Measurements from ENCODE around the gene ROCK1.
A peak's percentile ranks its signal among the peaks of the same experiment; 100 is the strongest.

DNA sequence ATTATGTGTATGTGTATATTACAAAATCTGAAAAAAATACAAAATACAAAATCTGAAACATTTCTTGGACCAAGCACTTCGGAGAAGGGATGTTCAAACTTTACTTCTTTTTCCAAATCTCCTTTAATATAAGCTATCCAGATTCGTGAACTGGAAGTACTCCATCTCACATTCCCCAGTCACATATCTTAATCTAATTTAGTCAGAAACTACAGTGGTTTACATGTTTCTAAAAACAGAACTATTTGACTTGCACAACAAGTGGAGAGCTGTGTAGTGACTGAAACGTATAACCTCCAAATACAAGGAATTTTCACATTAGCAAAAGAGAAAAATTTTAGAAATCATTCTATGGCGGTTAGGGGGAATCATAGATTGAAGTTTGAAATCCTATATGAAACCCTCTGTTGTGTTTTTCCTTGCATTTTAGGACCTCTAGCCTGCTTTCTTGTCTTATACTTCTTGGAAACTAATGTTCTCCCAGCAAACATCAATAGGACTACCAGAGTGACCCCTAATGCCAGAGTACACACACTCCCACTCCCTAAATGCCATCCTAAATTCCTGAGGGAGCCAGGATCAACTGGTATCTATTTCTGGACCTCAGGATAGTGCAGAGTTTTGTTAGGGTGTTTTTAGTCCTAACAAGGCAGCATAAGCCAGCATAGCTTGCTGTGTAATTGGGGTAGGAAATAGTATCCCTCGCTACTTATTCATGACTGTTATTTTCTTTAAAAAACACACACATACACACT, 30.2 kb upstream of the ROCK1 start:
- TF ChIP-seq TCF12 (IDR thresholded peaks at IDR 0.05; ENCODE audit: low read depth, low read length) (no peak), RAD21 (IDR thresholded peaks at IDR 0.05 in 1 of 2, conservative IDR thresholded peaks at IDR 0.05 in 1 of 2; ENCODE audit: low read depth in 2 of 2, low read length in 2 of 2) (peak in 1 of 2 experiments; percentile 11; a peak in 2 of 4 replicates), ZNF274 (IDR thresholded peaks at IDR 0.05; ENCODE audit: borderline replicate concordance, extremely low read depth, low read length) (no peak), MAFK (IDR thresholded peaks at IDR 0.05; ENCODE audit: low read depth, low read length) (no peak)
- TF ChIP-seq, protein P1, sequence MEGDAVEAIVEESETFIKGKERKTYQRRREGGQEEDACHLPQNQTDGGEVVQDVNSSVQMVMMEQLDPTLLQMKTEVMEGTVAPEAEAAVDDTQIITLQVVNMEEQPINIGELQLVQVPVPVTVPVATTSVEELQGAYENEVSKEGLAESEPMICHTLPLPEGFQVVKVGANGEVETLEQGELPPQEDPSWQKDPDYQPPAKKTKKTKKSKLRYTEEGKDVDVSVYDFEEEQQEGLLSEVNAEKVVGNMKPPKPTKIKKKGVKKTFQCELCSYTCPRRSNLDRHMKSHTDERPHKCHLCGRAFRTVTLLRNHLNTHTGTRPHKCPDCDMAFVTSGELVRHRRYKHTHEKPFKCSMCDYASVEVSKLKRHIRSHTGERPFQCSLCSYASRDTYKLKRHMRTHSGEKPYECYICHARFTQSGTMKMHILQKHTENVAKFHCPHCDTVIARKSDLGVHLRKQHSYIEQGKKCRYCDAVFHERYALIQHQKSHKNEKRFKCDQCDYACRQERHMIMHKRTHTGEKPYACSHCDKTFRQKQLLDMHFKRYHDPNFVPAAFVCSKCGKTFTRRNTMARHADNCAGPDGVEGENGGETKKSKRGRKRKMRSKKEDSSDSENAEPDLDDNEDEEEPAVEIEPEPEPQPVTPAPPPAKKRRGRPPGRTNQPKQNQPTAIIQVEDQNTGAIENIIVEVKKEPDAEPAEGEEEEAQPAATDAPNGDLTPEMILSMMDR (IDR thresholded peaks at IDR 0.05; ENCODE audit: control extremely low read depth in 1 of 3, insufficient read depth in 1 of 3, low read depth in 1 of 3, low read length in 3 of 3): no peak
- TF ChIP-seq, protein P2, sequence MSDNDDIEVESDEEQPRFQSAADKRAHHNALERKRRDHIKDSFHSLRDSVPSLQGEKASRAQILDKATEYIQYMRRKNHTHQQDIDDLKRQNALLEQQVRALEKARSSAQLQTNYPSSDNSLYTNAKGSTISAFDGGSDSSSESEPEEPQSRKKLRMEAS (IDR thresholded peaks at IDR 0.05): no peak

Measured in H1 (cell line).